D341Med (cell line): ENCODE data around the gene FUT8.

ENCODE experiments used
- DNase-seq: peaks from one replicate; pipeline ENCODE4 v3.0.0; 2012; ENCODE audit warnings: low spot score

FUT8 gene

DNA sequence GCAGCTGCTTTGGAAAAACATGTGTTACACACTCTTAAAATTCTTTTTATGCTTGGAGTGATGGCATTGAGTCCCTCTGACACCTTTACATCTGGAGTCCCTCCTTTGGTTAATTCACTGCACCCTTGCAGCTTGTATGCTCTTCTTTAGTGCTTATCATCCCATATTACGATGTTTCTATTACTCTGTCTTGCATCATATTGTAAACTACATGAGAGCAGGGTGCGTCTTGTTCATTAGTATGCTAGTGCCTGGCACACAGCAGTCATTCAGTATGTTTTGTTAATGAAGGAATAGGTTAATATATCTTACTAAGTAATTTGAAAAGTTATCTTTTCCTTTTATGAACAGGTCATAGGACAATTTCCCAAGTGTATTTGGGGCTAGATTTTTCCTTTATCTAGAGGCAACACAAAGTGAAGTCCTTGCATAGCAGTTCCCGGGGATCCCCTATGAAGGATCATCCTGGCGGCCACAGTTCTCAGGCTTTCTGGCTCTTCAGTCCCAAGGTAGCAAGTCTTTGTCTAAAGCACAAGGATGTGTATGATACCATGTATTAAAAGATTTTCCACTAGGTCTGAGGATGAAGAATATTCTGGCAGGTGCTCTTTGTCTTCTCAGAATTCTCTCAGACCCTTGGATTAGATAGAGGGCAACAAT is 363.8 kb downstream of the FUT8 start:
- no peak for DNase-seq

DNA sequence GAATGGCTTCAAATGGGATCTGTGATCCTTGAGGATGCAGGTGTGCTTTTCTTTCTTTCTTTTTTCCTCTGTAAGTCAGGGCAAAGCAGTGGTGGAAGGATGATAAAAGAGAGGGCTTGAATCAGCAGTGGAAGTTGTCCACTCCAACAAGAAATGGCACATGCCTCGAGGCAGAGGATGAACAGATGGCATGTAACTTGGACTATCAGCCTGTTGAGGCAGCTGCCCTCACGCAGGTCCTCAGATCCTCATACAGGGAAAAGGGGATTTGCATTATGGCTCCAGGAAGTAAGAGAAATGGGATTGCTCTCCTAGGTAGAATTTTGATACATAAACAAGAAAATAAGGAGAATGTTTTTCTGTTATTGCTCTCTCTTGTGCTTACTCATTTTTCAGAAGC is 368.0 kb downstream of the FUT8 start:
- DNase-seq, result no peak

DNA sequence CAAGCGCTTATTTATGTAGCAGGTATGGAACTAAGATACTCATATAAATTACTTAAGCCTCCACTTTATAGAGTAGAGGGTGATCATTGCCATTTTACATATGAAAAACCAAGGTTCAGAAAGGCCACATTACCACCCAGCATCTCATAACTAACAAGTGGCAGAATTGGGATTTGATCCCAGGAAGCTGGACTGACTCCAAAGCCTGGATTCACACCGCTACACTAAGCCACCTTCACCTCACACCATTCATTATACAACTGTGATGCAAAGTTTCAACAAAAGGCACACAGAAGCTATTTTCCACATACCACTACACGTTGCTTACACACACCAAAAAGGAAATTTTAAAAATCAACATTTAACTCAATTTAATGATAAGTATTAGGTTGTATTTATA is 370.6 kb downstream of the FUT8 start:
- DNase-seq, result no peak

DNA sequence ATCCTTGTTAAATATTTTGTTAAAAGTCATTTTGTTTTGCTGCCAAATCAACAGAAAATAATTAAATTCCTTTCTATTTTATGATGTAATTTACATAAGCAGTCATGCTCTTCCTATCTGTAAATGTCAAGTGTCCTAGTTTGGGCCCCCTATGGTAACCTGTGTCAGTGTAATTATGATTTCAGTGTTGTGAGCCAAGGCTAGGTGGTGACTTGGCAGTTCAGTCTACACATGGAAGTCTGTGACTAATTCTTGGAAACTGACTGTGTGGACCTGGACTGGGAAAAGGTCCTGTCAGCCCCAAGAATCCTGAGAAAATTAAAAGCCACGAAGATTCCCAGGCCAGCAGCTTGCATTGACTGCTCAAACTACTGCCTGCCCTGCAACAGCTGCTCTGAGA is 371.0 kb downstream of the FUT8 start:
- no peak for DNase-seq

DNA sequence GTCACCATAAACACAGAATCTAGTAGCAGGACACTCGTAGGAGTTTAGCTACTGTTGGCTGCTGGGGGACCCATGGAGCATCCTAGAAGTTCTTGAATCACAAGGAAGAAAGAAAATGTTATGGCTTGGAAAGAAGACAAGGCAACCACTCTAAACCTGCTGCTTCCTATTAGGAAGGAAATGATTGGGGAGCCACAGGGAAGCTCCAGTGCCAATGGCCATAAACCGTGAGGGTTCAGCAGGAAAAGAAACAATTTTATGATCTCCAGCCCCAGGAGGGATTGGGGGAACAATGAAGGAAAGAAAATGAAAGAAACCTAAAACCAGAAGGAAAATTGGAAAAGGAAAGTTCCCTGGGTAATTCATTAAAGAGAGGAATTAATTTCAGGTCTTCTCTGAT is 372.0 kb downstream of the FUT8 start:
- no peak for DNase-seq

DNA sequence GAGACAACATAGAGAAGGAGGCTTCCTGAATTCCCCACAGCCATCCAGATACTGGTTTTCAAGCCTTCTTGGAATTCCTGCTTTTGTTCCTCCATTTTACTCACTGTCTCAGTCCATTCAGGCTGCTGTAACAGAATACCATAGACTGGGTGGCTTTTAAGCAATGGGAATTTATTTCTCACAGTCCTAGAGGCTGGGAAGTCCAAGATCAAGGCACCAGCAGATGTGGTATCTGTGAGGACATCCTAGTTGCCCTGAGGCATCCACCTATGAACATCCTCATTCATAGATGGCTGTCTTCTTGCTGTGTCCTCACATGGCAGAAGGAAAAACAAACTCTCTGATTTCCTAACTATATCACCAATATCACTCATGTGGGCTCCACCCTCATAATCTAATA is 374.9 kb downstream of the FUT8 start:
- no peak for DNase-seq

DNA sequence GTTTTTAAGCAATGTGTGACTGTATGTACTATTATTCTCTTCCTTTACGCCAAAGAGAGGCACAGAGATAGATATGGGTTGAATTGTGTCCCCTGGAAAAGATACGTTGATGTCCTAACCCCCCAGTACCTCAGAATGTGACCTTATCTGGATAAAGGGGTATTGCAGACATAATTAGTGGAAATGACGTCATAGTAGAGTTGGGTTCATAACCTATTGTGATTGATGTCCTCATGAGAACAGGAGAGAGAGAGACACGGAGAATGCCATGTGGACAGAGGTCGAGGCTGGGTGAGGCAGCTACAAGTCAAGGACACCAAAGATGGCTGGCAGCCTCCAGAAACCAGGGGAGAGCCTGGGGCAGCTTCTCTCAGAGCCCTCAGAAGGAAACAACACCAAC is 376.3 kb downstream of the FUT8 start:
- DNase-seq, result no peak

DNA sequence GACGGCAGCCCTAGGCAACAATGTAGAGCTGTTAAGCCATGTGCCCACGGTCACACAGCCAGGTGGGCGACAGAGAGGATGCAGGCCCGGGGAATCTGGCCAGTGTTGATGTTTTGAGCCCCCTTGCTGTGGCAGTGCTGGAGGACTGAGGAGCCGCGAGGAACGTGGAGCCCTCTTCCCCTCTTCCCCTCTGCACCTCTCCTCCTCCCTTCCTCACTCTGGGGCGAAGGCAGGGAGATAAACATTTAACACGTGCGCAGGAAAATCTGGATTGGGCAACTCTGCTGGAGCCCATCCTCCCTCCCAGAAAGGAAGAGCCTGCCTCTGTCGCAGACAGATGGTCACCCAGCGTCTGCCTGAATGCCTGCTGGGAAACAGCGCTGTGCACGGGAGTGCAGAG is 376.8 kb downstream of the FUT8 start:
- DNase-seq, result no peak

DNA sequence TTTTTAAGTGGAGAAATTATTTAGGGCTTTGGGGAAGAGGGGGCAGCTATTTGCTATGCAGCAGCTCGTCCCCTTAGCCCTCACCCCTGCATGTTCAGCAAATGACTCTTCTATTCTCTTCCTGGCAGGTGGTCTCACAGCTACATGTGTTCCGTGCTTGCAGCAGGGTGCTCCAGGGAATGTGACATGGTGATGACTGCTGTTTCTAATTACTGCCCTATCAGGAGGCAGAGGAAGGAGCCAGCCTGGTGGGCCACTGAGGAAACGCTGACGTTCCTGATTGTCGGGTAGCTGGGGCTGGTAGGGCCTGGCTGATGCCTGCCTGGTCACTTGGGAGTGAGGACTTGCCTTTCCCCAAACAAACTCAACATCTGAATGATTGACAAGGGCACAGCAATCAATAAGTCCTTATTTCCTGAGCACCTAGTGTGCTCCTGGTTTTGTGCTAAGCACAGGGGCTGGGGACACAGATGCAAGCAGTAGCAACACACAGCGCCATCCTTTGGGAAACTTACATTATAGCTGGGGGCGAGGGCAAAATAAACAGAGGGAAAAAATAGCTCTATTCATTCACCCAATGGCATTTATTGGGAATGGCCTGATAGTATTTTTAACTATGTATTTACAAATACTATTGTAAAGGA is 377.8 kb downstream of the FUT8 start:
- DNase-seq, result no peak

DNA sequence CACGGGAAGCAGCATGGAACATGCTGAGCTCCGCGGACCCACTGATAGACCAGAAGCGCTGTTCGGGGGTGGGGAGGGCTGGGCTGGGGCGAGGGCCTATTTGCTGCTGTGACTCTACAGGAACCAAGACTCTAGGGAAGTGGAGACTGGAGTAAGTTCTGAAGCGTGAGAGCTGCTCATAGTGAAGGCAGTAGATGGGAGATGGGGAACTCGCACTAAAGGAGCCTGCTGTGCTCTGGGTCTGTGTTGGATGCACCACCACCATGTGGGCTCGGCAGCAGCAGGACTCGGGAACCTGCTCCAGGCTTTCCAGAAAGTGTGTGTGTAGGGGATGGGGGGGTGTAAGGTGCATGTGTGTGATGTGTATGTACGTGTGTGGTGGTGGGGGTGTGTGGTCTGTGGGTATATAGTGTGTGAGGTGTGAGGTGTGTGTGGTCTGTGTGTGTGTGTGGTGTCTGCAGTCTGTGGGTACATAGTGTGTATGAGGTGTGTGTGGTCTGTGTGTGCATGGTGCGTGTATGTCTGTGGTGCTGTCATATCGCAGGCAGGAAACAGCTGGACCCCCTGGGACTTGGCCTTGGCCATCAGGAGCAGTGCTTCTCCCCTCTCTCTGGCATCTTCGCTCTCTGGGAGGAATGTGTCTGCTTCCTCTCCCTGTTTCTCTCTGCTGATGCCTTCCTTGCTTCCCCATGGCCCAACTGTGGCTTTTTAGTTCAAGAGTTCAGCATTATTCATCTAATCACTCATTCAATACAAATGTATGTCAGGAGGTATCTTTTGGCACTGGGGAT is 378.9 kb downstream of the FUT8 start:
- DNase-seq, result no peak

DNA sequence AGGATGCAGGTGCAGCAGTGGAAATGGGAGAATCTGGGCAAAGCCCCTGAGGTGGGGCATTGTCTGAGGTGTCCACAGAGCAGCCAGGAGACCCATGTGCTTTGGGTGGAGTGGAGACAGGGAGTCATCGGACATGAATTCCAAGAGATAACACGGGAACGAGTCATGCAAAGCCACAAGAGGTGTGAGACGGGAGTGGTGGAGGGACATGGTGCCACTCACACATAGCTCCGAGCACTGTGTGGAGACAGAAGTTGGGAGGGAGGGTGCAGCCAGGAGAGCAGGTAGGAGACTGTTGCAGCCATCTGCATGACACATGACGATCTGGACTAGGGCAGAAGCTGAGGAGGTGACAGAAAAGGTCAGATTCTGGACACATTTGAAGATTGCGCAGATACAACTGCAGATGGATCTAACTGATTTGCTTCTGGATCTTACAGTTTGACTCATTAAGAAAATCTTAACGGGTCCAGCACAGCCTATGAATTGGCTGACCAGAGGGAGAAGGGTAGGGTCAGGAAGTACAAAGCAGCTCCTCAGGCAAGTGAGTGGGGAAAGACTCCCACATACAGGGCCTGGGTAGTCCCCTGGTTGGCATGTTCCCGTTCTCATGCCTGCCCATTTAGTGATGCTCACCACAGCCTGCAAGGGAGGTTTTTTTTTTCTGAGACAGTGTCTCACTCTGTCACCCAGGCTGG is 379.8 kb downstream of the FUT8 start:
- DNase-seq, result no peak
